Nucleus accumbens (tissue), 56 donors: ENCODE measurements around the gene PPFIA2.

ENCODE experiments used
- DNase-seq, 56 donors: peaks; one replicate each; lab custom pipeline; 2025; lab: John Stamatoyannopoulos, UW

Gene PPFIA2

DNA sequence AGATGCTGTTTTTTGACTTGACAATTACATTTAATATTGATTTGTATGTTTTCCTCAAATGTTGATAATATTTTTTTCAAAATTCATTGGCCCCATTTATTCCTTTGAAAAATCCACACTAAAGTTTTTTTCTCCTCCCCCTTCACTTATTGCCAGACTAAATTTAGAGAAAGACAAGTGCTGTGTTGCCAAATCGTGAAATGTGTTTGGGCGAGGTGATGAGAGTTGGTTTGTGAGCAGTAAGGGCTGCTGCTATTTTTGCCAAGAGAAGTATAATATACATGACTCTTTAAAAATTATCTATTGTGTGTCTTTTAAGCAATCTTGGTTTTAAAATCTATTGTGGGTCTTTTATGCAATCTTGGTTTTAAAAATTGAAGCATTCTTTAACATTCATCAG, 188.9 kb downstream of the PPFIA2 start:
- DNase-seq = peak in 3 of 56 donors; percentile 0 to 19 (median 2)

DNA sequence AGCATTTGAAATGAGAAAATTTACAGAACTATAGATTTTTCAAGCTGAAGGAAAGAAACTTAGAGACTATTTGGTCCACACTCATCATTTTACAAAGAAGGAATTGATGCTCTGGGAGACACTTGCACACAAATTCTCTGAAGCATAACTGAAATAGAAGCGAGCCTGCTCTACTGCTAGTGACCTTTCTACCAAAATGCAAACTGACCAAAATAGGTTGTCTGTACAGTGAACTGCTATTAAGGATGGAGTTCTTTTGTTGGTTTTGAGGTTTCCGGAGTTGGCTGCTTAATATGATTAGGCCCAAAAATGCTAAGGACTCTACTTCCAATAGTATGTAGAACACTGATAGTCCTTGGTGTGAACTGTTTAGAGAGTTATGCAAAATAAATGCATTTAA, 194.9 kb downstream of the PPFIA2 start:
- no peak for DNase-seq

DNA sequence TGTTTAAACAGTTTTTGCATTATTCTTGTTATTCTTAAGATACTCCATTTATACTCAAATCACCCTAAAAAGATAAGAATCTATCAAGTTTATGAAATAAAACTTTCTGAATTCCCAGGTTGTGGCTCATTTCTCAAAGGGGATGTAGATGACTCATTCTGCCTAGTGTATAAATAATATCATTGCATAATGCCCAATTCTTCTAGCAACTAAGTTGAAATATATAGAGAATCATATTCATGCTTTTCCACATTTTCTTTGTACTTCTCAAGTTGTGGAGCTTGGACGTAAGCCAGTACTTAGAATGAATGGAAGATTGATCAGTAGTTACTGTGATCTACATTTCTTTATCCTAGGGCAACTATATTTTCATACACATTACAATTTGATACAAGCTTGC, 201.1 kb downstream of the PPFIA2 start:
- no peak for DNase-seq

DNA sequence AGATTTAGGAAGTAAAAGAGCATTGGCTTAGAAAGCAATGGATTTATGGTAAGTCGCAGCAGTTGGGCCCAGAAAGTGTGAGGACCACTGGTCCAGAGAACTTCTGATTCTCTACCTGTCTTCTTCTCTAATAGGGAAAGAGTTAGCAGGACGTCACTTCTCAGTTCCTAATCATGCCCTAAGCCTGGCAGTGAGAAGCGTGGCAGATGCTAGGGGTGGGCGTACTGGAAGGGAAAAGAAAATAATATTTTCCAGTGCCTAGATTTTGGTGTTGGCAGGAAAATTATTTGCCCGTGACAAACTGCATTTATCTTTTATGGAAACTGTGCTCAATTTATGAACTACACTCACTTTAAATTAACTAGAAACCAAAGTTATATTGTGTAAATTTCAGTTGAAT, 212.3 kb downstream of the PPFIA2 start:
- no peak for DNase-seq

DNA sequence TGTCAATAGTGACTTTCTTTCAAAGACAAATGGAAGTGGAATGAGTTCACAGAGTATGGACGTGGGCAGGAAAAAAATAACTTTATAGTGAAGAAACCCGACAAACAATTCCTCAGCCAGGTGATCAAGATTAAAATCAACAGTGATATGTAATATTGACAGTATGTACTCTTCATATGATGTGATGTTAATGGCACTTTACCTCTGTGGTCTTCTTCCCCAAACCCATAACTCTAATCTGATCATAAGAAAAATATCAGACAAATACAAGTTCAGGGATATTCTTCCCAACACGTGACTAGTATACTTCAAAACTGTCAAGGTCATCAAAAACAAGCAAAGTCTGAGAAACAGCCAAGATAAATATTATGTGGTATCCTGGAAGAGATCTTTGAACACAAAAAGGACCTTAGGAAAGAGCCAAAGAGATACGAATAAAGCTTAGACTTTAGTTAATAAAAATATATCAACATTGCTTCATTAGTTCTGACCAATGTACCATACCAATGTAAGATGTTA, 215.5 kb downstream of the PPFIA2 start:
- DNase-seq = no peak

DNA sequence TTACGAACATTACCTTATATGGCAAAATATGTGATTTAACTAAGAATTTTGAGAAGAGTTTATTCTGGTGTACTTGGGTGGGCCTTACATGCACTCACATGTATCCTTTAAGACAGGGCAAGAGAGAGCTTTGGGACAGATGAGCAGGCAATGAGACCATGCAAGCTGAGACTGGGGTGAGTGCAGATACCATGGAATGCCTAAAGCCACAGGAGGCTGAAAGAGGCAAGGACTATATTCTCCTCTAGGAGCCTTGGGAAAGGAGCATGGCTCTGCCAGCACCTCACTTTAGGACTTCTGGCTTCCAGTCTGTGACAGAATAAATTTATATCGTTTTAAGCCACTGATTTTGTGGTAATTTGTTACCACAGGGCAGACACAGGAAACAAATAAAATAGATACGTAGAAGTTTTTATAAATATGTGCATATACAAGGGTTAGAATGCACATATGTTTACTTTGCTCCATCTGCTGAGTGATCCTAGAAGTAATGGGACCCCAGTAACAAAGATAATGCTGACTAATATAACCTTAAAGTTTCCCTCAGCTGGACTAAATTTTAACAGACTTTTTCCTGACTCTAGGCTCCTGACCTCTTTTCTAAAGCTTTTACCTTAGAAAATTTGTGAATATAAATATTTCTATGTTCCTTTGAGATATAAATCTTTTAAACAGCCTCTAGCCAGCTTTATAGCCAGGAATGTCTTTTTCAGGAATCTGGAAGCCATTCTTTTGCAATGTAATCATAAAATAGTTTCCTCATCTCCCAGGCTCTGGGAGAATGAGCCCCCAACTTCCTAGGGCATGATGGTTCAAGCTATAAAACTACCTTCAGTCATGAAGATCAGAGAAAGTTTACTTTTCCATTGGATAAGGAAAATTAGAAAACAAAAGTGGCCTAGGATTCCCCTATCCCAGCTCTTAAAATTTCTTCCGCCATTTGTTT, 216.8 kb downstream of the PPFIA2 start:
- no peak for DNase-seq

DNA sequence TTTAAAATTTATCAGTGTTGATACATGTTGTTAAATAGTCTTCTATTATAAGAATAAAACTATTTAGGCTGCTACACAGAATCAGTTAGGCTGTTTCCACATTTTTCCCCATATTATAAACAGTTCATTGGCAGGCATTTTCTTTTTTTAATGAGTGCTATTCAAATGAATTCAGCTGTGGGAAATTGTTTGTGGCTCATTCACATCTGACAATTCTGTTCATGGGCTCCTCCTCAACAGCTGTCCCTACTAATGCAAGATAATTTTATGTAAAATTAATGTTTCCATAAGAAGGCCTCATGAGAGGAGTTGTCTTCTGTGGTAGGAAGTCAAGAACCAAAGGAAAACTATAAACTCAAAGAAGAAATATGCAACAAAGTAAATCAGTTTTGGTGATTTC, 218.0 kb downstream of the PPFIA2 start:
- DNase-seq = no peak

DNA sequence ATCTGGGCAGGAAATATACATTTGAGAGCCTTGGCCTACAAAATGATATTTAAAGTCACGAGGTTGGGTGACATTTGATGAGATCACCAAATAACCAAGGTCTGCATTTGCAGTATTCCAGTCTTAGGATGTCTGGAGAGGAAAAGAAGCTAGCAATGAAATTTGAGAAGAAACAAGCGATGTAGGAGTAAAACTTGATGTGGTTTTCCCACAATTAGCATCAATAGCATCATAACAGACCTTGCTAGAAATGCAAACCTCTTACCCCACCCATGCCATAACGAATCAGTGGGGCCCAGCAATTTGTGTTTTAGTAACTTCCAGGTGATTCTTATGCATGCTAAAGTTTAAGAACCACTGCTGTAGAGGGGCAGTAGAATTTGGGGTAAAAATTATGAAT, 219.9 kb downstream of the PPFIA2 start:
- no peak for DNase-seq

DNA sequence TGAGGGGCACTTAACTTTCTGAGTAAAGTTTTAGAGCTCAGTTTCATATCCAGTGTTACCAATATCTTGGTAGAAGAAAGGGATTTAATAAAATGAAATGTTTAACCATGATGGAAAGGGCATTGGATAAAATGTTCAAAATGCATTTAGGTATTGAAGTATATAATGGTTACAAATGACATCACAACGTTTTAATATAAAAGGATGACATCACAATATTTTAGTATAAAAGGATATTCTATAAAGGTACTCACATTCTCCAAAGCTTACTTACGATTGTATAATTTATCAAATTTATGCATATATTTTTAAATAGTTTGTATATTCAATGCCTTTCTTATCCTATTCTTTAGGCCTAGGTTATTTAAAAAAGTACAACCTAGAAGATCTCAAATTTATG, 226.1 kb downstream of the PPFIA2 start:
- no peak for DNase-seq

DNA sequence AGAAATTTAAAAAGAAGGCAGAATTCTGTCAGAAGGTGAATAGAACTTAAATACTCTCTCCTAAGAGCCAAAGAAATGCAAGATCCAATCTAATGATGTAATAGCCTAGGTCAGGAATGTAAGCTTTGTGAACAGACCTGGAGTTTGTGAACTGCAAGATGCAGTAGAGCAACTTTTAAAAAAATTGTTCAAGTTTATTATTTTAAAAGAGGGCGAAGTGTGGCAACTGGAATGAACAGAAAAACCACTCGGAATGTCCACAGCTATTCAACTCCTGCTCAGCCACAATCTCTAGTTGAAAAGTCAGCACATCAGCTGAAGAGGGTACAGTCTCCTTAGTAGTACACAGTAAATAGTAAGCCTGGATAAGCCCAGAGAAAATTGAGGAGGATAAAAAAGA, 228.8 kb downstream of the PPFIA2 start:
- DNase-seq = no peak

DNA sequence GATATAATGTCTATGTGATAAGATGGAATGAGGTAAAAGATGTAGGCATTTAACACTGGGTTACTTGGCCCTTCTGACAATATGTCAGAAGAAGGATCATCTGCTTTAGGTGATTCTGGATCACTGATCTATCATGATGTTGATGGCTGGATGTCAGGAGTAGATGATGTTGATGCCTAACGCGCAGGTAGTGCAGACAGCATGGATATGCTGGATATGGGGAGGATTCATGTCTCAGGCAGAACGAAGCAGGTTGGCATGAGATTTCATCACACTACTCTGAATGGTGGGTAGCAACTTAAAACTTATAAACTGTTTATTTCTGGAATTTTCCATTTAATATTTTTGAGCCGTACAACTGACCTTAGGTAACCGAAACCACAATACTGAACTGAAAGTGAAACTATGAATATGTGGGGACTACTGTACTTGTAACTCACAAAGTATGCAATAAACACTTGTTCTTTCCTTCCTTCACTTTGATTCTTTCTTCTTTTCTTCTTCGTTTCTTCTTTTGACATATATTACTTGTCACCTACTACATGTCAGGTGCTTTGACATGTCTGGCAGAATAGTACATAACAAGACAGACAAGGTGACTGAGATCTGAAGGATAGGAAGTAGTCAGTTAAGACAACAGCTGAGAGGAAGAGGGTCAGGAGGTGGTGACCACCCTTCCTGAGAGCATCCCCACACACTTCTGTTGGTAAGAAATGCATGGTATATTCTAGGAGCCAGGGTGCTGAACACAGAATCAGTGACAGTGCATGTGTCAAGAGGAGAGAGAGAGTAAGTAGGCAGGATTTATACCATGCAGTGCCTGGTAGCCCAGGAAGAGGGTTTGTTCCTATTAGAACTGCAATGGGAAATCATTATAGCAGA, 238.8 kb downstream of the PPFIA2 start:
- no peak for DNase-seq

DNA sequence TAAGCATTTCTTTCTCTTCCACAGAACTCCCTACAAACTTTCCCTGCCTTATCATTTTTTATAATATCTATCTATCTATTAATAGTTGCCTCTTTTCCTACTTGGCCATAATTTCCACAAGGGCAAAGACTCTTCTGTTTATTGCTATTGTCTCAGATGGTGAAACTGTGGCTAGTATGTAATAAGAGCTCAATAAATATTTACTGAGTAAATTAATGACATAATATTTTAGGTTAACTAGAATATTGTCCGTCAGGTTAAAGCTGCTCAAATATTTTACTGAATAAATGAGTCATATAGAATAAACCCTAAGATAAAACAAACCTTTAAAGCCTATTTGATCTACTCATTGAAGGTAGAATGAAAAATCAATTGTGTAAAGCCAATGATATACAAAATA, 240.5 kb downstream of the PPFIA2 start:
- no peak for DNase-seq

DNA sequence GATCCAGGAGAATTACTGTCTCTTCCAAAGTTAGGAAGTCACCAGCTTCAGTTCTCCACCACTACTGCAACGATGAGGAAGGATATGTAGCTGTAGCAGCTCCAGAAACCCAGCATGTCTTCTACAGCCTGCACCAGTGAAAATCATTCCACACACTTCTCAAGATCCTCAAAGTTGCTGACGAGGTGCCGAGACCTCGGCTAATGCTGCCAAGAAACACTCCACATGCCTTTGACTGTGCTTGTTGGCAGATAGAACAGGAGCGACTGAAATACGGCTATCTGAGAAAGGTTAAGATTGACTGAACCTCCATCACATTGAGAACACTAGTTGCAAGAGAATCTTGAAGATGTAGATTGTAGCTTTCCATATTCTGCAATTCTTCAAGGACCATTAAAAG, 241.9 kb downstream of the PPFIA2 start:
- DNase-seq = no peak

DNA sequence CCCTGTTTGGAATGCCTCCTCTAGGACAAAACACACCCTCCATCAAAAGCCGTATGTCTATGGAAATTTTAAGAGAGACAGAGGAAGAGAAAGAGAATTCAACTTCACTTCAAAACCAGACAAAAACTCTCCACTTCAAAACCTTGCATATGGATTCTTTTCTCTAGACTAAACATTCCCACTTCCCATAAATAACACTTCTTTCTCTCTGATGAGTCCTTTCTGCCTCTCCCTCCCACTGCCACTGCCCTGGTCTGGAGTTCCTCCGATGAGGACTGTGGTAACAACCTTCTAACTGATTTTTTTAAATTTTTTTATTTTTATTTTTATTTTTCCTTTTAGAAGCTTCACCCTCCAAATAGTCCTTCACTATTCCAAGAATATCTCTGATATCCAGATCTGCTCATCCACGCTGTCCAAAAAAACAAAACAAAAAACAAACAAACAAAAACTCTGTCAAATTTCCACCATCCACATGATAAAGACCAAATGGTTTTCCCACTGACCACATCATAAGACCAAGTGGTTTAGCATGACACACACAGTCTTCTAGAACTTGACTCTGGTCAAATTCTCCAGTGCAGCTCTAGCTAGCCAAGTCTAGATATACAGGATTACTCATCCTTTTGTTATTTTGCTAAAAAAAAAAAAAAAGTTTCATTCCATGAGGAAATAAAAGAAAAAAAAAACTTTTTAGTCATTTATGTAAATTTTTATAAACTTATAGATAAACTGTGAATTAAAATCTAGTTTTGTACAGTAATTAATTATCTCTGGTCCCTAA, 256.0 kb downstream of the PPFIA2 start:
- DNase-seq = no peak

DNA sequence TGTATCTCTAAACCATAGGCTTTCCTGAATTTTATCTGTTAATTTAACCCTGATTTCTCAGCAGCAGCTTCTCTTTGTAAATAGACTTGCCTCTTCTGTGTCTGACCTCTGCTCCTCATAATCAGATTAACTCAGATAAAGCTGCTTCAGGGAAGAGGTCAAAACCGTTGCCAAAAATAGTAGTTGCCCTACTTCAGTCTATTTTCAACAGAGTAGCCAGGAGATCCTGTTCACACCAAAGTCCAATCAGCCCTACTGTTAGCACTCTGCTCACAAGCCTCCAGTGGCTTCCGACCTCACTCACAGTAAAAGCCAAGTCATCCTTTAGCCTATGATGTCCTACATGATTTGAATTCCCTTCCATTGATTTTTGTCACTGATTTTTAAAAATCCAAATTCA, 258.4 kb downstream of the PPFIA2 start:
- DNase-seq = no peak

DNA sequence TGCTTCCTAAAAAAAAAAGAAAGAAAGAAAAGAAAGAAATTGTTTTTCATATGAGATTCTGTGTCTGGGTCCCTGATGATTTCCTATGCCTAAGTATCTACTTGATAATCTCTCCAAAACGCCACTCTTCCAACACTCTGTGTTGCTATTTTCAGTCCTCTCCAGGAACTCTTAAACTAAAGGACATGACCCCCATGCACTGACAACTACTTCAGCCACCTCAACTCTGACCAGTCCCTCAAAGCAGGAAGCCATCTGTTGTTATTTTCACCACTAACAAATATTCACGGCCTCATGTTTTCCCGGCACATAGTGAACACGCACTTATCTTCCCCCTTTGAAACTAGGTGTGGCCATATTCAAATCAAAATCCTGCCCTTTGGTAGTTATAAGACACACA, 259.3 kb downstream of the PPFIA2 start:
- DNase-seq = no peak

DNA sequence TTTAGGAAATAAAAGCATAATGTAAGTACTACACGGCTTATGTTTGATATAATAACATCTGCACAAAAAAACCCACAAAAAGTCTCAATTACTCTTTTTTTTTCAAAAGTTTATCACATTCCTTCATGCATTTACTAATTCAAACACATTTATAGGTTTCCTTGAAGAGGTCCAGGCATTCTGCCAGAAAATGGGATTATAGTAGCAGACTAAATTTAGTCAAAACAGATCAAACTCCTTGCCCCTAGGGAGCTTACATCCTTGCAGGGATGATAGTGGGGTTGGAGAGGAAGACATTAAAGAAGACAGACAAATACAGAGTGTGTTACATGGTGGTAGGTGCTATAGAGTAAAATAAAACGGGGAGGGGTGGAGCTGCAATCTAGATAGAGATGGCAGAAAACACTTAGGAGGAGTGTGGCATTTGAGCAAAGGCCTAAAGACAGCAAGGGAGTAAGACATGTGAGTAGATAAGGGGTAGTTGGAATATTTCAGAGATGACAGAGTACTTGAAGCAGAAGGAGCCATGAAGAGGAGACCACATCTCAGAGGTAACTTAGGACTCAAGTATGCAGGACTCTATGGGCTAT, 266.9 kb downstream of the PPFIA2 start:
- no peak for DNase-seq

DNA sequence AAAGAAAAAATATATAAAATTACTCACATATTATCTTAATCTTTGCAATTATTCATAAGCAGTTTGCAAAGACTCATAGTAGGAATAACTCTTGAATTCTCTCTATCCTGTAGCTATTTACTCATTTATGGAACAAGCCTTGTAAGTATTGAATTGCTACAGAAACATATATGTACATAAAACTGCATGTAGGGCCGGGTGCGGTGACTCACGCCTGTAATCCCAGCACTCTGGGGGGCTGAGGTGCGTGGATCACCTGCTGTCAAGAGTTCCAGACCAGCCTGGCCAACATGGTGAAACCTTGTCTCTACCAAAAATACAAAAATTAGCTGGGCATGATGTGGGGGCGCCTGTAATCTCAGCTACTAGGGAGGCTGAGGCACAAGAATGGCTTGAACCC, 286.2 kb downstream of the PPFIA2 start:
- DNase-seq = no peak

DNA sequence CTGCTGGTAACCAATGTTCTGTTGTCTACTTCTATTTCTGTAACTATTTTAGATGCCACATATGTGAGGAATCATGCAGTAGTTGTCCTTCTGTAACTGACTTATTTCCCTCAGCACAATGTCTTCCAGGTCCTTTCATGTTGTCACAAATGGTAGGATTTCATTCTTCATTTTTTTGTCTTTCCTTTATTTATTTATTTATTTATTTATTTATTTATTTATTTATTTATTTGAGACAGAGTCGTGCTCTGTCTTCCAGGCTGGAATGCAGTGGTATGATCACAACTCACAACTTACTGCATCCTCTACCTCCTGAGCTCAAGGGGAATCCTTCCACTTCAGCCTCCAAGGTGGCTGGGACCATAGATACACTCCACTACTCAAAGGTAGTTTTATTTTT, 288.2 kb downstream of the PPFIA2 start:
- no peak for DNase-seq

DNA sequence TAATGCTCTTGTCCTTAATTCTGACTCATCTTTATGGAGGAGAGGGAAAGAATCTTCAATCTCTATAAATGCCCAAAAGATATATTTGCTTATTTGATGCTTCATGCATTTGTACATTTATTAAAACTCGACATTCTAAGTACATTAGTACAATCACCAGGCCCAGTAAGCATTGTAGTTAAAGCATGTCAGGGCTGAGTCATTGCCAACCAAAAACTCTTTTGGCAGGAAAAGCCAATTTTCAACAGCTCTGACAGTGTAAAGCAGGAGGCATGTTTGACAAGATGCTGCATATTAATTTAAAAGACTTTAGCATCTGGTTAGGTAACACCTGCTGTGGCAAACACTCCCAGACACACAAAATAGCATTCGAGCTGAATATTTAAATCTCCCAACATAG, 290.9 kb downstream of the PPFIA2 start:
- DNase-seq = peak in 15 of 56 donors; percentile 2 to 54 (median 13)
